Stimulated activated naive CD4-positive, alpha-beta T cell treated with Interleukin-2 at 50 U/mL for 16 hours (primary cell): ENCODE results near the gene C16orf95.
A peak's percentile ranks its signal among the peaks of the same experiment; 100 is the strongest.
"Not testable (repeated sequence)": the region's sequence is repeated elsewhere in the genome, so short reads cannot be mapped to it uniquely, and the experiment has no call there.

Experiments
- DNase-seq: peaks from one replicate; lab custom pipeline; 2025; lab: John Stamatoyannopoulos, UW

The C16orf95 gene, protein sequence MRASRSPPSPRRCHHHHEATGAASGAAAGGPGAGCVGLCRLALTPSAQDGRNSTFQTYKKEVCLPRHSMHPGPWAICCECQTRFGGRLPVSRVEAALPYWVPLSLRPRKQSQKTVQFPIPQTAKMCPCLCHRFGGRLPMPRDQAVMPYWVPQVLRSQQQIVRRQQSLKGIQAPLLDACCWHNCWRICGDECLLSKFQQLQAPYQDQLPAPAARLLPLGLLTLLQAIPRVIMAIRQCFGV

DNA sequence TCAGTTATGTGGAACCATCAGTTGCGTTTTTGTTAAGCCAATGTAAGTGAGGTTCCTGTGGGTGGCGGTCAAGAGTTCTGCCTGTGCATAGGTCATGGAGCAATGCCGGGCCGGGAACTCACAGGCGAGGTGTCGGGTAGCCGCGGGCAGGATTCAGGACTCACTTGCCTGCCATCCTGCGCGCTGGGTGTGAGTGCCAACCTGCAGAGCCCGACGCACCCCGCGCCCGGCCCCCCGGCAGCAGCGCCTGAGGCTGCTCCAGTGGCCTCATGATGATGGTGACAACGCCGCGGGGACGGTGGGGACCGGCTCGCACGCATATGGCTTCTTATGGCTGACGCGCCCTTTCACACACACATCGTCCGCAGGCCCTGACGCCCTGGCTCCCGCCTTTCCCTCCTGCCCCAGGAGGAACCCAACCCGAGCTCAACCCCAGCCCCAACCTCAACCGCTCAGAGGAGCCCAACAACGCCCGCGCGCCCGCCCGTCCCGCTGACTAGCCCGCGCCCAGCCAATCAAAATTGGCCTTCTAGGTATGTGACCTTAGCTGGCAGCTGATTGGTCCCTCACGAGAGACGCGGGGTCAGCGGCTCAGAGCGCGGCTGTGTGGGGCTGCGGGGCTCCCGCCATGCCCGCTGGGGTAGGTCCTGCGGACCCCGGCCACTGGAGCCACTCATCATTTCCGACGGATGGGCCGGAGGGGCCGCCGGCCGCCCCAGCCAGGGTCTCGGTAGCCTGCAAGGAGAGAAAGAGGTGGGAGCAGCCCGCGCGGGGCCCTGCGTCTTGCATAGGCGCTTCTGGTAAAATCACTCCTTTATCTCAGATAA, at the start of gene C16orf95:
TSS of gene C16orf95 (minus strand) at position 470 of the 827 bp plus-strand sequence. CDS start at position 320, 150 bp downstream.
- DNase-seq = peak; percentile 92

DNA sequence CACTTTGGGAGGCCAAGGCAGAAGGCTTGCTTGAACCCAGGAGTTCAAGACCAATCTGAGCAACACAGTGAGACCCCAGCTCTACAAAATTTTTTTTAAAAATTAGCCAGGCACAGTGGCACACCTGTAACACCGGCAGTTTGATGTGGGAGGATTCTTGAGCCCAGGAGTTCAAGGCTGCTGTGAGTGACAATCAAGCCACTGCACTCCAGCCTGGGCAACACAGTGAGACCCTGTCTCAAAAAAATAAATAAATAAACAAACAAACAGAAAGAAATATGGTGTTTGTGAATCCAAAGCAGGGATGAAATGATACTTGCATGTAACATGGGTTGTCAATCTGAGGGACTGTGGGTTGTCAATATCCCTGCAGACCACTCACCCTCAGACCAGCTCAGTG, 49.7 kb upstream of the C16orf95 start:
- no peak for DNase-seq

DNA sequence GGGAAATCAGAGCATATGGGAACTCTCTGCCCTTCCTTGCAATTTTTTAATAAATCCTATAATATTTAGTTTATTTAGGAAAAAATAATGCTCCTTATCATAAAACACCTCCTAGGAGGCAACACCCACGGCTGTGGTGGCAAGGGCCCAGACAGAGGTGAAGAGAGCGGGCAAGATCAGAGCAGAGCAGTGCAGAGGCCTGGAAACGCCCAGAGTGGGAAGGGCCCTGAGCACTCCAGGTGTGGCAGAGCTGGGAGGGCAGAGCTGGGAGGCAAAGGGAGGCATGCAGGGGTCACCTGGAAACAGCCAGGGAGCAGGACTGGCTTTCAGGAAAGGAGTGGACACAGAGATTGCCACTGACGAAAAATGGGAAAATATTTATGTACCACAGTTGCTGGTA, 49.1 kb upstream of the C16orf95 start:
- DNase-seq = no peak

DNA sequence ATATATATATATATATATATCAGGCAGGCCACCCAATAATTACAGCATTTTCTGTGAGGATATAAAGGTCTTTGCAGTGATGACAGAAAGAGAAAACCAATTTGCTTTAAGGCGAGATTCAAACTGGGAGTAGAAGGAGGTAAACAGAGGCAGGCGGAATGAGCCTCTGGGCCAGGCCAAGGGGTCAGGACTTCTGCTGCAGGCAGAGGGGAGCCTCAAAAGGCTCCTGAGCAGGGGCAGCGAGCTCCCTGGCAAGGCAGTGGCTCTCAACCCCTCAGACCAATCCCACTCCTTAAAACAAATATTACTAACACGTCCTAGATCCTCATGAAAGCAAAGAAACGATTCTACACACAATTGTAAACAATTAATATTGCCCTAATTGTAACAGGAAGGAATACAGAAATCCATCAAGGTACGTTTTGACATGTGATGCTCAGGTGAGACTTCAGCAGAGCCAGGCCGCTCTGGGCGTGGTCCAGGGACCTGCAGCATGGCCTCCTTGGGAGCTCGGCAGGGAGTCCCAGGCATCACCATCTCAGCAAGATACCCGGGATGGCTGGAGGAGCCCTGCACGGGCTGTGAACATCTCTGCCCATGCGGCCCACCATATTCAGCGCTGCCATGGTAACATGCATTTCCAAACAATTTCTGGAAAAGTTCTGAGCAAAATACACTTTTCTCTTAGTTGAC, 48.0 kb upstream of the C16orf95 start:
- DNase-seq = no peak

DNA sequence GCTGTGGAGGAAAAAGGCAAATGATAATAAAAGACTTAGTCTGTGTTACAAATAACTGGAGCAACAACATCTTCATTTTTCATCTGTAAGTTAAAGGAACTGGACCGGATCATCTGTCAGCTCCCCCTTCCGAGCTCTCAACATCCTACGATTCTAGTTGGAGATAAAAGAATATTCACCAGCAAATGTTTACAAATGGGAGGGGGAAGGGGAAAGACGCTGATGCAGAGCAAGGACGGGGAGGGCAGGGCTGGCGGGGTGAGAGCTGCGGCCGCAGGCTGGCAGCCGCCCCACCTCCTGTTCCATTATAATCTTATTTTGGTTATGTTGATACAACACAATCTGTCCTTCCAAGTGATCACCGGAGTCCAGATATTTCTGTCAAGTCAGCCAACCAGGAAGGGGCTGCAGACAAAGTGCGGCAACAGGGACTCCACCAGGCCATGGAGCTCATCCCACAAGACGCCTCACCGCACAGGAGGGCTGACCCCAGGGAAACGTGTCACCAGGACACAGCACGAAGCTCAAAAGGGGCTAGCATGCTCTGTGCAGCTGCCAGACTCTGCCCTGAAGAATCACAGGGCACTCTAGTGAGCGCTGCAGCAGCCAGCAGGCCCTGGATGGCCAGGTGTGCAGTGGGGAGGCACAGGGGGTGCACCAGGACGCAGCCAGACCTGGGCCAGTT, 46.7 kb upstream of the C16orf95 start:
- no peak for DNase-seq

DNA sequence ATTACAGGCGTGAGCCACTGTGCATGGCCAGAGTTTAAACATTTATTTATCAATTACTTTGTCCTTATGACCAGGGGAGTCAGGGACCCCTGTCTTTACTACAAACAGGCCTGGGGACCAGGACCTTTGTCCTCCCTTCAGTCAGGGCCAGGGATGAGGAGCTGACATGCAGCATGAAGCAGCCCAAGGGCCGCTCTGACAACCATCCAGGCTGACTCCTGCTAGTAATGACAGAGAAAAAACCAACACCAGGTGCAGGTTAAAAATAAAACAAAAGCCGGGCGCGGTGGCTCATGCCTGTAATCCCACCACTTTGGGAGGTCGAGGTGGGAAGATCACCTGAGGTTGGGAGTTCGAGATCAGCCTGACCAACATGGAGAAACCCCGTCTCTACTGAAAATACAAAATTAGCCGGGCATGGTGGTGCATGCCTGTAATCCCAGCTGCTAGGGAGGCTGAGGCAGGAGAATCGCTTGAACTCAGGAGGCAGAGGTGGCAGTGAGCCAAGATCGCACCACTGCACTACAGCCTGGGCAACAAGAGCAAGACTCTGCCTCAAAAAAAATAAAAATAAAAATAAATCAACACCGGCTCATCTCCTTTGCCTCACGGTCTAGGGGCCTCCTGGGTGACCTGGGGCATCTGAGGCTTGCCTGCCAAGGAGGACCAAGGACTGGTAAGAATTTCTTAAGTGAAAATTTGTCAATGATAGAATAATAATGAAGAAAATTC, 45.8 kb upstream of the C16orf95 start:
- not testable (repeated sequence) for DNase-seq

DNA sequence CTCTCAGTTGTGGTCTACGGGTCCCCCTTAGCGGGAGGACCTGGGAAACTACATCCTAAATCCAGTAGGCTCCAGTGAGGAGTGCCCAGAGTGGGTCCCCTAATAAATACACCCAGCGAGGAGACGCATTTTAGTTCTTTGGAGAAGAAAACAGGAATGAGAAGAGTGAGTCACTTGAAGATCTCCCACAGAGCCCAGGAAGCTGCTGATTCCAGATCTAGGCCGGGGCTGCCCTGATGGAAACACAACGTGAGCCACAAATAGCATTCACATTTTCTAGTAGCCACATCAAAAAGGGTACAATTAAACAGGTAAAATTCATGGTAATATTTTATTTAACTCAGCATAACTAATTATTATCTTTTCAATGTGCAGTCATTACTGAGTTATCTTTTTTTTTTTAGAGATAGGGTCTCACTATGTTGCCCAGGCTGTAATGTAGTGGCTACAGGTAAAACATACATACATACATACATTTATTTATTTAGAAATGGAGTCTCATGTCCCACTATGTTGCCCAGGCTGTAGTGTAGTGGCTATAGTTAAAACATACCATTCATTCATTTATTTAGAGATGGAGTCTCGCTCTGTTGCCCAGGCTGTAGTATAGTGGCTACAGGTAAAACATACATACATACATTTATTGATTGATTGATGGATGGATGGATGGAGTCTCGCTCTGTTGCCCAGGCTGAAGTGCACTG, 44.9 kb upstream of the C16orf95 start:
- no peak for DNase-seq

DNA sequence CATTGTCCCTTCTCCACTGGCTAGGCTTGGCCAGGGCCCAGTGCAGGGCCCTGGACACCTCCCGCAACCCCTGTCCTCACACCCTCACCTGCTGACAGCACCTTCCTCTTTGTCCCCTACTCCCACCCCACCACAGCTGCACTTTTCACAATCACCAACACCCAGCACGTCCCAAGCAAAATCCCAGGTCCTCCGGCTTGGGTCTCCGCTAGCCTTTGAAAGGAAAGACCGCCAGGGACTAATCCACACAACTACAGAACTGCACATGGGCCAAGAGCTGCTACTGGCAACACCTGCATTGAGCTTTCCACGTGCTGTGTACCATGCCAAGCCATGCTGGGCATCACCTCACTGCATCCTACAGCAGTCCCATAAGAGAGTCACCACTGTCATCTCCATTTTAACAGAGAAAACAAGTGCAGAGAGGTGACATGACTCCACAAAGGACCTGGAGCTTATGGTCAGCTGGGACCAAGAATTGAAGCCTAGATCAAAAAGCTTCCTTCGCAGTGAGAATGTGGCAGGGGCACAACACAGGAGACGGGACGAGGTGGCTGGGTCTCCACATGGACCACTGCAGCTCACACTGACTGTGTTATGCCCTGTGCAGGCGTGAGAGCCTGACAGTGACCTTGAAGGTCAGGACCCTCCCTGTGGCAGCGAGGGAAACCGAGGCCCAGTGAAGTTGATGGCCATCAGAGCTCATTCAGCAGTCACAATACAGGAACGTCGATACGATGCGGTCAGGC, 43.8 kb upstream of the C16orf95 start:
- no peak for DNase-seq

DNA sequence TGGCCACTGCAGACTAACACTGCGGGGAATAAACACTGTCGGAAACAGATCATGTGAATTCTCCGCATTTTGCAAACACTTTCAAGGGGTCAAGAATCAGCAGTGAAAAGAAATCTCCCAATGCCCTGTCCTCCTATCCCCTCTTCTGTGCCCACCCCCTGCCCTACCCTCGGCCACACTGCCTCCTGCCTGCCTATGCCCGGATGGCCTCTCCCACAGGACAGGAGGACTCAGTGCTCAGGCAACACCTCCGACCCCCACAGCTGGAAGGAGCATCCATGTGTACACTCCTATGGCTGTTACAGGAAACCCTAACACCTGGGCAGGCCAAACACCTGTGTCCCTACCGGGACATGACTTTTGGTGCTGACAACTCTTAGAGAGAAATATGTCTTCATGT, 41.9 kb upstream of the C16orf95 start:
- no peak for DNase-seq

DNA sequence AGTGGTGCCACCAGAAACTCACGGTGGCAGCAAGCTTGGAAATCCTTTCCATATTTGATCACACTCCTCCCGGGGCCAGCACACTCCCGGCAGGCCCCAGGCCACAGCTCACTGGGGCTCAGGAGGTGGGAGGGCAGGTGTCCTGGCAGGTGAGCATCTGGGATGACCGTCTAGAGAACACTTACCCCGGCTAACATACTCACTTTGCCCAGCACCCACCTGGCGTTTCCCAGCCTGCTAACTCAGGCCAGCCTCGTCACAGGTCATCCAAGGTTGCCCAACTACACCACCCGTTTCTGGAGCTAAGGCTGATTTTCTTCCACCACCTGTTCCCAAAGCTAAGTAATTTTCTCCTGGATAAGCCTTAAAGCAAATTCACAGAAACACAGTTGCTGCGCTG, 41.5 kb upstream of the C16orf95 start:
- DNase-seq = no peak

DNA sequence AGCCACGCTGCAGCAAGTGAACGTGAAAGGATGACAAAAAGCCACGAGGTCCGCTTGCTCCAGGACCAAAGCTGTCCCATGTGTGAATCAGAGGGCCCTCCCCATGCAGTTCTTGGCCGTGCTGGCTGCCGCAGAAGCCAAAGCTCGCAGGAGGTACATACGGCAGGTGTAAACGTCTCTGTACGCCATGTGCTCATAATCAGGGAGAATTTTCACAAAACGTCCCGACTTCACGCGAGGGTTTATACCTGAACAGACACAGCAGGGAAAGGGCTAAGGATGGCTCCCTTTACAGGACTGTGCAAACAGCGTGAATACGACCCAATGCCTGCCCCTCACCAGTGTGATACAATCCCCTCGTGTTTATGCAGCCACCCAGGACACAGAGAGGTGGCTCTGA, 41.1 kb upstream of the C16orf95 start:
- no peak for DNase-seq

DNA sequence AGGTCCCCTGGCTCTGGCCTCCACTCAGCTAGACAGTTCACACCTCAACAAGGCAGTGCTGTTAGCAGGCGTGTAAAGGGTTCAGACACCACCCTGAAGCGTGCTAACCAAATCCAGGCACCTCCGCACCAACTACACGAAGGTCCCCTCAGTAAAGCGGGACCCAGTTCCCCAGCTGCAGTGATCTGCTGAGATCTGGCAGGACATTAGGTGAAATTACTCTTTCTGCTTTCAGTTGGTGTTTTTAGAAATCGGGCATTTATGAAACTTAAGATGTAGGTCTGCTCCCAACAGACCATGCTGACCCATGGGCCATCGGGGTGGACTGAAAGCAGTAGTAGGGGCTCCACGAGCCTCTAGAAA, 39.3 kb upstream of the C16orf95 start:
- no peak for DNase-seq

DNA sequence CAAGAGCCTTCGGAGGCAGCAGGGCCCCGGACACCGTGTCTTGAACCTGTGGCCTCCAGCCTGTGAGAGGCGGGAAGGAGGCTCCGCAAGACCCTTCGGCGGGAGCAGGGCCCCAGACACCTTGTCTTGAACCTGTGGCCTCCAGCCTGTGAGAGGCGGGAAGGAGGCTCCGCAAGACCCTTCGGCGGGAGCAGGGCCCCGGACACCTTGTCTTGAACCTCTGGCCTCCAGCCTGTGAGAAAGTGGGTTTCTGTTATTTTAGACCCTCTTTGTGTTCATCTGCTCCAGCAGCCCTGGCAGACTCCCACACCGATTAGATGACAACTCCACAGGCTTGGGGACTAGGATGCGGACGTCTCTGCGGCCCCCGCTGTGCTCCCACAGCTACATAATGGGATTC, 36.4 kb upstream of the C16orf95 start:
- DNase-seq = no peak

DNA sequence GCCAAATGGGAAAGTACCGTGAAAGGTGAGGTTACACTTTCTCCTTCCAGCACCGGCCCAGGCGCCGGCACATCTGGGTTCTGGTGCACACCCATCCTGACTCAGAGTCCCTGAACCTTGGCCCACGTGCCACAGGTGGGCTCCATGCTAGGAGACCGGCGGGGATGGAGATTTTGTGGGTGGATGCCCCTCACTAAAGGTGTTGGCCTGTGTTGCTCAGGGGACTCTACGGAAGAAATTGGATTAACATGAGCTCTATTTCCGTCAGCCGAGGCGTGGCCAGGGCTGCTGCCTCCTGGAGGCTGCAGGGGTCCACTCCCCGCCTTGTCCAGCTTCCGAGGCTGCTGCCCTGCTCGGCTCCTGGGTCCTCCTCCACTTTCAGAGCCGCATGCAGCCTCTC, 35.6 kb upstream of the C16orf95 start:
- no peak for DNase-seq

DNA sequence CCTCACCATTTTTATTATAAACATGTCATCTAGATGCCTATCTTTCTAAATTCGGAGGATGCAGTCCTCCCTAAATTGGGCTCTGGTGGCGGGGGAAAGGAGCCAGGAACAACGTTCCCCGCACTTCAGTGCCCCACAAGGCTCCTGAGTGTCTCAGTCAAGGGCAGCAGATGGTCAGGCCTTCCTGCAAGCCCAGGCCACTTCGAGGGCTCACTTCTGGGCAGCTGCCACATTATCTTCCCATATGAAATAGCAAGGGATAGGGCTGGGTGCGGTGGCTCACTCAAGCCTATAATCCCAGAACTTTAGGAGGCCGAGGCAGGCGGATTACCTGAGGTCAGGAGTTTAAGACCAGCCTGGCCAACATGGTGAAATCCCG, 34.1 kb upstream of the C16orf95 start:
- DNase-seq = no peak

DNA sequence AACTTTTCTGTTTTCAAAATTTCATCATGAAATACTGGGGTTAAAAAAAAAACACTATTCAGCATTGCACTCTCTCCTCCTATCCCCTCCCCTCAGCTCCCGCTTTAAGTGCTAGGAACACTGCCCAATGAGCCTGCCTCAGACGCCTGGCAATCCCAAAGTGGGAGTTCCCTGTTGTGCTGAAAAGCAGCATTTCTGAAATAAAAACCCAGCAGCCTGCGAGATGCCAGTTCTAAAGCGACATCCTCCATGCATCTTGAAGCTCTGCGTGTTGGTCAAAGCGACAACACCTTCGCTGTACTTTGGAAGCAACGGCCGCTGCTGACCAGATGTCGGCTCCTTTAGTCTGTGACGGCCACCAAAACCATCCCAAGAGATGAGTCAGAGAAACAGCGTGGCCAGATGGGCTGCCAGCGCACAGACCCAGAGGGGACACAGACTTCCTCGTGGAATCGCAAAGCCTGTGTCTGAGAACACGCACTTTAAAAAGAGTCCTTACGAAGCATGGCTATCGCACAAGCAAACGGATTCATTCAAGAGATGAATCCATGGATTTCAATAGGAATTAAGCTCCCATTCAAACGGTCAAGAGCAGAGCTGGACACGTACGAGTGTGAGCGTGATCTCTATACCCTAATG, 33.6 kb upstream of the C16orf95 start:
- no peak for DNase-seq

DNA sequence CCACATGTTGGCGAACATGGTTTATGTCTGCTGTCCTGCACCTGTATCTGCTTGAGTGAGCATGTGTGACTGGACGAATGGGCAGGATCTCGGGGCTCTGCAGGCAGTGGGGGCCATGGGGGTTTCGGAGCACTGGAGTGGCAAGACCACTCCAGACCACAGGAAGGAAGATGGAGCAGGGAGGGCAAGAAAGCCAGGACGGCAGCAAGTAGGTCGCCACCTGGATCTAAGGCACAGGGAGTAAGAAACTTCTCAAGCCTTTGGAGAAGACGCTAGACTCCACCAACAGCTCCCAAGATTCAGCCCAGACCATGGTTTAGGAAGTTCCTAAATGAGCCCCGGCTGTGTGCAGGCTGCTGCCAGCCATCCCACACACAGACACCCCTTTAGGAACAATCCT, 32.8 kb upstream of the C16orf95 start:
- no peak for DNase-seq

DNA sequence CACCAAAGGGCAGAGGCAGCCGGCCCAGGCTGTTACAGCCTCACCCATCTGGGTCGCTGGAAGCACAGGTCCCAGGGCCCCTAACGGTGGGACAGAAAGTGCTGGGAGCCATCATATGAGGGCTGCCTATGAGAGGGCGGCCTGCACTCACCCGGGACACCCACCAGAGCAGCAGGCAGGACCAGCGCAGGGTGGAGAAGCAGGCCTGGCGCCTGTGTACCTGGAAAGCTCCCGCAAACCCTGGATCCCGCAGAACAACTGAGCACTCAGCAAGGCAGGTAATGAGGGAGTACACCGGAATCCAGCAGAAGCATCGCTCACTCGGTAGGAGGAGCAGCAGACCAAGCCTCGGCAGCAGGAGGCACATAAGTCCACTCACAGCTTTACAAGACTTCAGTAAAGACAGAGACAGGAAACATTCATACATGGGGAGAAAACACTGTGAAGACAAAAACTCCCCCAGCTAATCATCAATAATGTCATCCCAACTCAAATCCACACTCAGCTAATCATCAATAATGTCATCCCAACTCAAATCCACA, 31.5 kb upstream of the C16orf95 start:
- DNase-seq = no peak

DNA sequence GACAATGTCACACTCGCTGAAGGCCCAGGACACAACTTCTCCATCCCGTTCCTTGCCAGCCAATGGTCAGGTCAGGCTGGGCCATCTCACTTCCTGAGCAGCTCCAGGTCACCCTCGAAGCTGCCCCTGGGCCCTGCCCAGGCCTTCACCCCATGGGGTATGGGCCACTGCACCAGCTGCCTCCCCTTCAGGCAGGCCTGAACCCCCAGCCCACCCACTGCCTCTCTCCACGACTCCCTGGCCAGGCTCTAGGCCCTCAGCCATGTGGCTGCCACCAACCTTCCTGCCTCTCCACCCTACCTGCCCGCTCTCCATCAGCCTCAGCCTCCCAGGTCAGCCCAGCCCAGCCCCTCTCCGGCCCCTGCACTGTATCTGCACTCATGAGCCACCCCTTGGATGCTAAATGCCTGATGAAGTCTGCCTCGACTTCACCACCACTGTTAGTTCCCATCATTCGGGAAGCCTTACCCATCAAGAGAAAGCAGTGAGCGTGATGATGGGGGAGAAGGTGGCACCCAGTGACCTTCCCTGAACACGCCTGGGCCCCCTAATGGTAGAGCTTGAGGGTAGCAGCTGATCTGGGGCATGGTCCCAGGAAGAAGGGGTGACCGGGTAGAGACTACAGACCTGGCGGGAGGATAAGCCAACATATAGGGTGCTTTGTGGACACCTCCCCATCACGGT, 30.9 kb upstream of the C16orf95 start:
- DNase-seq = no peak
